GM18868 (cell line): ENCODE results near the gene PNKD.
A peak's percentile ranks its signal among the peaks of the same experiment; 100 is the strongest.
"Not testable (repeated sequence)": the region's sequence is repeated elsewhere in the genome, so short reads cannot be mapped to it uniquely, and the experiment has no call there.

Experiments used
- ATAC-seq: cut with Tn5 transposase; IDR thresholded peaks from one replicate; pipeline ENCODE4 v1.9.1; 2021; ENCODE audit warnings: mild to moderate bottlenecking, moderate library complexity; ENCODE audit not compliant: unreplicated experiment

PNKD gene

DNA sequence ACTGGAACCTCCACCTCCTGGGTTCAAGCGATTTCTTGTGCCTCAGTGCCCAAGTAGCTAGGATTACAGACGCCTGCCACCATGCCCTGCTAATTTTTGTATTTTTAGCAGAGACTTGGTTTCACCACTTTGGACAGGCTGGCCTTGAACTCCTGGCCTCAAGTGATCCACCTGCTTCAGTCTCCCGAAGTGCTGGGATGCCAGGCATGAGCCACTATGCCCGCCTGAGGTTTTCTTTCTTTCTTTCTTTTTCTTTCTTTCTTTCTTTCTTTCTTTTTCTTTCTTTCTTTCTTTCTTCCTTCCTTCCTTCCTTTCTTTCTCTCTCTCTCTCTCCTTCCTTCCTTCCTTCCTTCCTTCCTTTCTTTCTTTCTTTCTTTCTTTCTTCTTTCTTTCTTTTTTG, 44.4 kb downstream of the PNKD start:
- not testable (repeated sequence) for ATAC-seq

DNA sequence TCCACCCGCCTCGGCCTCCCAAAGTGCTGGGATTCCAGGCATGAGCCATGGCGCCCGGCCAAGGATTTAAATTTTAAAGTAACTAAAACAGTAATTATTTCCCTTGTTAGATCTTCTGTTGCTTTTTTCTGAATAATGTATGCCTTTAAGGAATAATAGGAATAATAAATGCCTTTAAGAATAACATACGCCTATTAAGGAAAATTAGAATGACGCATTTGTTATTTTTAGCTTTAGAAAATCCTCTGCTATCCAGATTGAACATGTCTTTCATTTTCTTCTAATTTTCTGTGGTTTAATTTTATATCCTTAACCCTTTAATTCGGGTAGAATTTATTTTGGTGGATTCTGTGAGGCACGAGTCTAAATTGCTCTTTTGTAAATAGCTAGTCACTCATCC, 45.1 kb downstream of the PNKD start:
- ATAC-seq: no peak

DNA sequence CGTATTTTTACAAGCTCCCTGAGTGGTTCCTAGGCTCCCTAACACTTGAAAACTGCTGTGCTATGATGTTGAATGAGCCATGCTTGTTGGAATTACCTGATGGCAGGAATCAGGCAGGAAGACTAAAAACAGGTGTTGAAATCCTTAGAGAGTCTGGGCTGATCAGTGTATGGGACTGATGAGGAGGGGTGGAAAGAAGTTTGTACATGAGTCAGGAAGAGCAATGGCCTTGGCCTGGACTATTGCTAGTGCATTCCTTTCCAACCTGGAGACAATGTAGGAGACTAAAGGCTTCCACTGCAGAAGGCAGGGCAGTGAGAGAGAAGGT, 46.9 kb downstream of the PNKD start:
- ATAC-seq: no peak

DNA sequence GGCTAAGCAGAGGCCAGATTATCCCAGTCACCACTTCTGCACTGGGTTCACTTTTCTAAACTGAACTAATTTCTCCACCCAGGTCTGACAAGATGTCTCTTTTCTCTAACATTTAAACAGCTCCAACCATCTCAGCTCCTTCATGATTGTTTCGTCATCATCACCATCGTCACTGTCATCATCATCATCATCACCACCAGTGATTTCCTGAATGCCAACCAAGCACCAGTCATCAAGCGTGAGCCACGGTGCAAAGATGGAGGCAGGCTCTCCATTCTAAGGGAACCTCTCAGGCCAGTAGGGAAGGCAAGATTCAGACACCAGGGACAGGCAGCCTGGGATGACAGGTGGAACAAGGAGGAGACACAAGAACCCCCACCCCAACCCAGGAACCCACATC, 47.5 kb downstream of the PNKD start:
- ATAC-seq: no peak

DNA sequence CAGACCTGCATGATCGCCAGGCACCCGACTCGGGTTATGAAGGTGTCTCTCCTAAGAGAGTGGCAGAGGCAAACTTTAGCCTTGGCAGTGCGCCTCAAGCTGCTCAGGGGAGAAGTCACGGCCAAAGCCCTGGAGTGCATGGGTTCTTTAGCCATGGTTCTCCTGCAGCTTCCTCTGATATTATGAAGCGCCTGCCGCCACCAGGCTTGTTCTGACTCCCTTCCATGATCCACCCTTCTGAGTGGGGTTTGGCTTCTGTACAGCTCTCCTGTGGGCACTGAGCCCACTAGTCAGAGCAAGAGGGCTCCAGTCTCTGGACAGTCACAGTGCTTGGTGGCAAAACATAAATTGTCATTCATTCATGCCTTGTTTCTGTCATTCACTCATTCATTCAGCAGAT, 47.9 kb downstream of the PNKD start:
- no peak for ATAC-seq

DNA sequence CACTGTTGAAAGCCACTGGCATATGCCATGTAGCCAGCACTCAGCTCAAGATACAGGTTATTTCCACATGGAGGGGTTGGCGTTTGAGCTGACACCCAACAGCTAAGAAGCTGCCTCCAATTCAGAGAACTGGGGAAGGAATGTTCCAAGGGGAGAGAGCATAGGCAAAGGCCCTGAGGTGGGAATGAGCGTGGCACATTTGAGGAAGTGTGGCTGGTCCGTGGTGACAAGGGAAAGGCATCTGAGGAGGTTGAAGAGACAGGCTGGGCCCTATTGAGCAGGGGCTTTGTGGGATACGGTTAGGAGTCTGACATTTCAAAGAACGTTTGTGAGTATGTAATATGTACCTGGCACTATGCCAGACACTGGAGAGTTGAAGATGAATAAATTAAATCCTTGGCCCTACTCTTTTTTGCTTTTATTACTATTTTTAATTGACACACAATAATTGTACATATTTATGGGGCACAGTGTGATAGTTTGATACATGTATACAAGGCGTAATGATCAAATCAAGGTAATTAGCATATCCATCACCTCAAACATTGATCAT, 49.6 kb downstream of the PNKD start:
- ATAC-seq: no peak

DNA sequence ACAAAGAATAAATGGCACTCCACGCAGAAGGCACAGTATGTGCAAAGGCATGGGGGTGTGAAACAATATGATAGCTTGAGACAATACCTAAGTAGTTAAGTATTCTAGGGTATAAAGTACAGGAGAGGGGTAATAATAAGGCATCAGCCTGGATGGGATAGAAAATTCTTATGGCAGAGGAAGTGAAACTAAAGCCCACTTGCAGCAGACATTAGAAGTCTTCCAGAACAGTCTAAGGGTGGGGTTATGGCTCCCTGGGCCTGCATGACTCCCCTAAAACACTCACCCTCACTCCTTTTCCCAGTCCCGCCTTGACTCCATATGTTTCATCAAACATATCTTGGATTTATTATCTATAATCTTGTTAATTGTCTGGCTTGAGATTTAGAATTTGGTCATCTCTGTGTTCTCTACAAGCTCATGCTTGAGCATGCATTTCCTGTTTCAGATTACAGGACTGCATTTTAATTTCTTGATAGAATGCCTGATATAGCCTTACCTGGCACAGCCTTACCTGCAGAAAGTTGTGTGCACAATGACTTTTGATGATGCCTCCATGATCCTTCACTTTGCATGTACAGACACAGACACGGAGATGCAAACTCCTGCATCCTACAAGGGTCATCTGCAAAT, 50.5 kb downstream of the PNKD start:
- ATAC-seq: no peak

DNA sequence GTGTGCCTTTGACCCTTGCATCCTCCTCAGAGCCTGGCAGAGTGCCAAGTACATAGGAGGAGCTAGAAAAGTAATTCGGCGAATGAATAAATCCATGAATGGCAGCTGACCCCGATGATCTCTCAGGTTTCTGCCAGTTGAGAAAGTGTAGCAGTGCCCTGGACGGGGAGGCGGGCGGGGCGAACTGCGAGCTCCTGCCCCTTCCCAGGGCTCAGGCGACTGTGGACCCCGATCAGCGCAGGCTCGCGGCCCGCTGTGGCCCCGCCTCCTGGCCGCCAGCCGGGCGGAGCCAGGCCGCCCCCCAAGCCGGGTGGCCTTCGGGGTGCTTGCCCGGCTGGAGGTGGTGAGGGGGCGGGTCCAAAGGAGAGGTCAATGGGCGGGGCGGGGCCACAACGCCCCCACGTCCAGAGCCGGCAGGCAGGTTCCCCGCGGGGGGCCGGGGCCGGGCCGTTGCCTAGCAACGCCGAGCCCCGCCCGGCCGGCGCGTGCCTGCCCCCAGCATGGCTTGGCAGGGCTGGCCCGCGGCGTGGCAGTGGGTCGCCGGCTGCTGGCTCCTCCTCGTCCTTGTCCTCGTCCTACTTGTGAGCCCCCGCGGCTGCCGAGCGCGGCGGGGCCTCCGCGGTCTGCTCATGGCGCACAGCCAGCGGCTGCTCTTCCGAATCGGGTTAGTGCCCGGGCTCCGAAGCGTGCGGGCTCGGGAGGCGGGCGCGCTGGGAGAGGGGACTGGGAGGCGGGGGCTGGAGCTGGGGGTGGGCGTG, 52.6 kb downstream of the PNKD start:
- peak; percentile 80 for ATAC-seq

DNA sequence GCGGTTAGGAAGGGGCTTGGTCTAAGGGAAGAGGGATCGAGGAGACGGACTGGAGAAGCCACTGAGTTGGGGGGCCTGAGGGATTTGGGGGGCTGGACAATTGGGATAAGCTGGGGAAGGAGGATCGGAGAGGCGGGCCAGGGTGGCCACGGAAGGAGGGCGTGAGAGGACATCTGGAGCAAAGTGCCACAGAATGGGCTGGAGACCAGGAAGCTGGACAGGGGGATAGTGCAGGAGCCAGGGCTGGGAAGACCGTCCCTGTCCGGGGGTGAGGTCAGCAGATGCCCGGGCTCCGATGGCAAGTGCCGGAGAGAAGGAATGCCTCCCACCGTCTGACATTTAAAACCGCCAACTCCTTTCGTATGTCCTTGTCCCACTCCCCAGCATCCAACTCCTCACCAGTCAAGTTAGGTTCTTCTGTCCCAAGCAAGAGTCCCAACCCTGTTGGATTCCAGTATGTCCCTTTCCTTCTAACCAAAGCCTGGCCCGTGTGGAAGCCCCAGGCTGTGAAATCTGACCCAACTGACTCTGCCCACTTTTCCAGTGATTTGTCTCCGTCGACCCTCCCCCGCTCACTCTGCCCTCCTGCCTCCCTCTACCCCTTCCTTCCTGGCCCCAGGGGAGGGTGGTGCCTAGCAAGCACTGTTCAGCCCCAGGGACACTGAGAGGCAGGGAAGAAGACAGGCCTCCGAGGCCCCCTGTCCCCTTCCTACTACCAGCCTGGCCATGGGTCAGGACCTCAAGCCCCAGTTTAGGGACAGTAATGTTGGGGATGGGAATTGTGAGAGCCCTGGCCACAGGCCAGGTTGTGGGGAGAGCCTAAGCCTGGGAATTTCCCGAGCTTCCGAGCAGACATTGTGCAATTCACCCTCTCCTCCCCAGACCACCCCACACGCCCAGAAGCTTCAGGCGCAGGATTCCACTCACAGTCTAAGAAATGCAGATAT, 53.5 kb downstream of the PNKD start:
- ATAC-seq: no peak

DNA sequence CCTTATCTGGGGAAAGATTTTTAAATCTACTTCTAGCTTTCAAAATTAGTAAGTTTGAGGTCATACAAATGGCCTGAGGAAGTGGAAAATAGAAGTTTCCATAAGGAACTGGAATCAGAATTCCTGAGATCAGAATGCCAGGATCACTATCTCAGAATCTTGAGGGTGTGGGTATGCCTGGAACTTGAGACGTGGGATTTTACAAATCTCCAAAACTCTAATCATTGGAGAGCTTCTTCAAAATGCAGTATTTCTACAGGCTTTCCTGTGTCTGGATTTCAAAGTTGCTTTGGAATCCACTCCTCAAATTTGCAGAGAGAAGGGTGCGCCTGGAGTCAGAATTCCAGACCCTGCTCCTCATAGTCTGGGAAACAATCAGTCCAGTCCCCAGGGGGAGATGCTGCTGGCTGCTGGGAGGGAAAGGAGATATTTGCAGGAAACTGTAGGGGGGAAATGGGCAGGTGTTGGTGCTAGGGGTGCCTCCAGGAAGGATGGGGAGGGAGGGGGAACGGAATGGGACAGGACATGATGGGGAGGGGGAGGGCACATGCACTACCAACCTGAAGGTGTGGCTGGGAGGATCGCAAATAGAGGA, 55.3 kb downstream of the PNKD start:
- ATAC-seq: no peak

DNA sequence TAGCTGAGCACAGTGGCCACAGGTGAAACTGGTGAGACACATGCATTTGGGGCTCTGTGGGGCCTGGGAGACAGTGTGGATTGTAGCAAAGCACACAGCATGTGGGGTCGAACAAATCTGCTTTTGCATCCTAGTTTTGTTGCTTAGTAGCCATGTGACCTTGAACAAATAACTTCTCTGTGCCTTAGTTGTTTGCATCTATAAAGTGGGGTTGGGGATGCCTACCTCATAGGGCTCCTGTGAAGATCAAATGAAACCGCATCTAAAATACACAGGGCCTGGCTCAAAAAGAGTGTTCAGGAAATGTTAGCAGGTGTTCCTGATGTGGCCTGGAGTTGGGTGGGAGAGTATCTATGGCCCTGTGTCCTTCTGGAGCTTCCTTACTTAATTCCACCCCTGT, 56.0 kb downstream of the PNKD start:
- no peak for ATAC-seq

DNA sequence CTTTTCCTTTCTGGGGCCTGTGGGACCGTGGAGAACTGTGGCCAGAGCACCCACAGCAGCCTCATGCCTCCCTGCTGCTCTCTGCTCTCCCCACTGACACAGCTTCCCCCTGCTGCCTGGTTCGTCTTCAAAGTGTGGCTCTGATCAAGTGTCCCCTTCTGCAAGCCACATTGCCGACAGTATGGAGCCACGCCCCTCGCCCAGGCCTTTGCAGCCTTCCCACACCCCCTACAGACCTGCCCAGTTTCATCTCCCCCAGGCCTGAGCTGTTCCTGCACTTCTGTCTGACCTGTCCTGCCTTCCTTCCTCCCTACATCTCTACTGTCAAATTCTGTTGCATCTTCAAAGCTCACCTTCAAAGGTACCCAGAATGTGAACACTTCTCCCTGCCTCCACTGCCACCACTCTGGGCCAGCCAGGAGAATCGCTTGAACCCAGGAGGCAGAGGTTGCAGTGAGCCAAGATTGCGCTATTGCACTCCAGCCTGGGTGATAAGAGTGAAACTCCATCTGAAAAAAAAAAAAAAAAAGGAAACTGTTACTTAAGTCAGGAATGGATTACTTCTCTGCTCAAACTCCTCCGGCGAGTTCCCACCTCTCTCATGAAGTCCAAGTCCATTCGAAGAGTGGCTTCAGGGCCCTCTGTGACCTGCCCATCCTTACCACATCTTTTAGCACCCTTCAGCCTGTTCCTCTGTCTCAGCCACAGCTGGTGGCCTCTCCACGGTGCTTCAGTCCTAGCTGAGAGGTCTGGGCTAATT, 57.3 kb downstream of the PNKD start:
- no peak for ATAC-seq

DNA sequence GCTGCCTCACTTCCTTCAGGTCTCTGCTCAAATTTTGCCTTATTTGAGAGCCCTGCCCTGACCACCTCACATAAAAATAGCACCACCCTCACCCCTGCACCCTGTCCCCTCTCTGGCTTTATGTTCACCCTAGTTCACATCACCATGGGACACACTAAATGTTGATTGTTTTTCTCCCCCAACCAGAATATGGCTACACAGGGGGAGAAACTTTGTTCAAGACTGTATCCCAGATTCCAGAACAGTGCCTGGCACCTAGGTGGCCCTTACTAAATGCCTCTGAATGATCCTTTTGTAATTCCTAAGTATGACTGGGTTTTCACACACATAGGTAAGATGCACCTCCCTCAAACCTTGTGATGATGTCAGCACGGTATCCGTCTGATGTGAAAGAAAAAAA, 58.0 kb downstream of the PNKD start:
- ATAC-seq: no peak

DNA sequence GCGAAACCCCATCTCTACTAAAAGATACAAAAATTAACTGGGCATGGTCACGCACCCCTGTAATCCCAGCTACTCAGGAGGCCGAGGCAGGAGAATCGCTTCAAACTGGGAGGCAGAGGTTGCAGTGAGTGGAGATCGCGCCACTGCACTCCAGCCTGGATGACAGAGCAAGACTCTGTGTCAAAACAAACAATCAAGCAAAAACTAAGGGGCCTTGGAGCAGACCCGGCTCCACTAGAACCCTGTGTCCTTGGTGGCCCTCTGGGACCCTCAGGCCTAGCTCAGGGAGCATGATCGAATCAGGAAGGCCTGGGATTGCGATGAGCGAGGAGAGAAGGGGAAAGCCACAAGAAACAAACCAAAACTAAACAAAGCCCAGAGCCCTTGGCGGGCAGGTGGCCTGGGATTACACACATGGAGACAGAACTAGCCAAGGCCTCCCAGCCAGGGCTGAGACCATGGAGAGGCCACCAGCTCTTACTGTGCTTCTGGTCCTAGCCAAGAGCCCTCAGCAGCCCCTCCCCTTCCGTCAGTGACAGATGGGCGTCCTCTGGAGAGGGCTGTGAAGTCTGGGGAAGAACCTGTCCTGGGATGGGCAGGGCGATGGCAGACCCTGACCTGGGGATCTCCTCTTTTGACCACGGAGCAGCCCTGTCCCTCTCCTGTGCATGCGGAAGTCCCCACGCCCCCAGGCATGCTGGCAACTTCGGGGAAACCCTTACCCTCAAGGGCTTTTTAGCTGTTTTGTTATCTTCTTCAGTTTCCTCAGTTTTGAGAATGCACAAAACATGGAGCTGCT, 58.9 kb downstream of the PNKD start:
- ATAC-seq: peak; percentile 52

DNA sequence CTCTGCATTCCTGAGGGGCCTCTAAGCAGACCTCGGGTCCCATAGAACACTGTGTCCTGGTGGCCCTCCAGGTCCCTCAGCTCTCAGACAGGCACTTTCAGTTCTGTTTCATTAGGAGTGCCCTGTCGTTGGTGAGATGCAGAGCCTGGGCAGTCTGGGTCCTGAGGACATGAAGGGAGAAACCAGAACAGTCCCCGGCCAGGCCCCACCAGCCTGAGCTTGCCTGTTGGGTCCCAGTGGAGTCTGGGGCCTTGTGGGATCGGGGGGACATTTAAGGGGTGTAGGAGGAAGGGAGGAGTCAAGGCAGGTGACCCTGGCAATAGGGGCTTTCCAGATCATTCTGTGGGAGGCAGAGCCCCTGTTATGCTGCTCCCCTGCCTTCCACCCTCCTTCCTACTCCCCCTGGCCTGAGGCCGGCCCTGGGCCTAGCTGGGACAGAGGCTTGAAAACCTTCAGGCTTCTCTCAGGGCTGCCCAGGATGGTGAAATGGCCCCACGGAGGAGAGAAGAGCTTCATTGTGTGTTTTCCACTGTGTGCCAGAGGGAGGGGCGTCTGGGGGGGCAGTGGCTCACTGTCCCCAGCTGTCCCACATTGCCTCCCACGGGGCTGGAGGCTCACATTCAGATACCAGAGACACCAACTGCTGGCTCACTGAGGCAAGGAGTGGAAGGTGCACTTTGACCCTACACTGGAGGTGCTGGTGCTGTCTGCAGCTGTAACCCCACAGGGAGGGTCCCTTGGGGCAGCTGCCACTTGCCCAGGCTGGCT, 59.7 kb downstream of the PNKD start:
- peak; percentile 56 for ATAC-seq

DNA sequence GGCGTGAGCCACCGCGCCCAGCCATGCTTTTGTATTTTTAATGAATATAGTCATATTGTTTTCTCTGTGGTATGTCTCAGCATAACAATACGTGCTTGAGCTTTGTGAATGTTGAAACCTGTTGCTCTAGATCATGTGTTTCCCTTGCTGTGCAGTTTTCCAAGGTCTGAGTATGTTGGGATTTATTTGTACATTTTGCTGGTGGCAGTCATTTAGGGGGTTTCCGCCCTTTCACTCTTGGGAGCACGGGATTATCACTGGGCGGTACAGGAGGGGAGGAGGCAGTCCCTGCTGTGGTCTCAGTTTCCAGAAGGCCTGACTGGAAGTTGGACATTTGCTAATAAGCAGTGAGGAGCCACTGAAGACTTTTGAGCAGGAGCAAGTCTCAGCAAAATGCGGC, 61.4 kb downstream of the PNKD start:
- ATAC-seq: no peak

DNA sequence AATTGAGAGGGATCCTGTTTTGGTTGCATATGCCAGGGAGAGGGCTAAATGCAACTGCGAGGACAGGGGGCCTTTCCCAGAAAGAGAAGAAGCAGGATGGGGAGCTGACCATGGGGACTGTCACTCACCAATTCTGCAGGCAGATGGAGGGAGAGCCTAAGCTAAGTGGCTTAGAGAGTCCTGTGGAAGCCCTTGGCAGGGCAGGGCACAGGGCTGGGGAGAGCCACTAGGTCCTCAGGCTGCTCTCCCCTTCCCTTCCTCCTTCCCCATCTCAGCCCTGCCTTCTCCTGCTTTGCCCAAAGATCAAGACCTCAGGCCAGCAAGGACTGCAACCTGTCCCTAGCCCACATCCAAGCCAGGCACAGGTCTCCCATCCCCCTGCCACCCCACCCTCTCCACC, 62.0 kb downstream of the PNKD start:
- ATAC-seq: no peak

DNA sequence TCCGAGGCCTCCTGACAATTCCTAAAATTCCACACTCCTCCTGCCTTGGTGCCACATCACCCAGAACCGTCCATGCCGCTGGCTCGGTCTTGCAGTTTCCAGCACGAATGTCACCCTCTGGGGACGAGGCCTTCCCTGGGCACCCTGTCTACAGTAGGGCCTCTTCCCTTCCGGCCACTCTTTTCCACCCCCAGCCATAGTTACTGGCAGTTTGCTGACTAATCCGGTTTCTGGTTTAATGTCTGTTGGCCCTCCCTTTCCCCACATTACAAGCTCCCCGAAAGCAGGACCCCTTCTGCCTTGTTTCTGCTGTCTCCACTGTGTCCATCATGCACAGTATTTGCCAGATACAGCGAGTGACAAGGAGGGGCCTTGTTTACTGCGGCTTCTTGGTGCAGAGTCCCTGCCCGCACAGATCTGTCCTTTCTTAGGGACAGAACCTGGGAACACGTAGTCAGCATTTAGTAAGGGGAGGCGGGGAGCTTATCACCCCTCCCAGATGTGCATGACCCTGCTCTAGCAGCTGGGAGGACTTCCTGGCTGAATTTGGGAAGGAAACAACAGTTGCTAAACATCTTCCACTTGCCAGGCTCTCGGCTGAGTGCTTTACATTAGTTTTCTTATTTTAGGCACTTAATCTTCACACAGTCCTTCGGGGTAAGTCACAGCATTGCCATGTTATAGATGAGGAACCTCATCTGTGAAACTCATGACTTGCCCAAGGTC, 62.8 kb downstream of the PNKD start:
- no peak for ATAC-seq
